OCI-LY1 (cell line): Measurements from ENCODE around the gene SH3BP4.

ENCODE experiments used
- H2AFZ ChIP-seq: fragments of 200-600 bp; sonication (generic), shearing (Covaris generic); 2 replicates; pipeline ENCODE4 v1.6.0; 2014; ENCODE audit warnings: antibody characterized with exemption, mild to moderate bottlenecking, low read length
- H3F3A ChIP-seq: fragments of 200-600 bp; sonication (generic), shearing (Covaris generic); 2 replicates; pipeline ENCODE4 v1.6.0; 2014; ENCODE audit warnings: mild to moderate bottlenecking, antibody characterized with exemption, low read length, moderate library complexity; ENCODE audit not compliant: insufficient read depth
- H3K27ac ChIP-seq: fragments of 200-600 bp; sonication (generic); 2 replicates; pipeline ENCODE4 v1.5.1; 2014; ENCODE audit warnings: low read length, mixed run types, mild to moderate bottlenecking, low read depth; ENCODE audit not compliant: poor library complexity, severe bottlenecking
- H3K27me3 ChIP-seq: fragments of 200-600 bp; sonication (generic); 2 replicates; pipeline ENCODE4 v1.6.0; 2014; ENCODE audit warnings: antibody characterized with exemption, mild to moderate bottlenecking, low read length, moderate library complexity; ENCODE audit not compliant: insufficient read depth
- H3K36me3 ChIP-seq: fragments of 200-600 bp; sonication (generic); 2 replicates; pipeline ENCODE4 v1.6.1; 2014; ENCODE audit warnings: mild to moderate bottlenecking, antibody characterized with exemption, low read length, moderate library complexity, mixed read lengths; ENCODE audit not compliant: insufficient read depth
- H3K4me1 ChIP-seq: fragments of 200-600 bp; sonication (generic); 2 replicates; pipeline ENCODE4 v1.5.1; 2014; ENCODE audit warnings: mild to moderate bottlenecking, low read length, moderate library complexity; ENCODE audit not compliant: insufficient read depth, severe bottlenecking
- H3K4me2 ChIP-seq: fragments of 200-600 bp; sonication (generic), shearing (Covaris generic); 2 replicates; pipeline ENCODE4 v1.6.1; 2014; ENCODE audit warnings: low read length
- H3K4me3 ChIP-seq: fragments of 200-600 bp; sonication (generic); 2 replicates; pipeline ENCODE4 v1.5.1; 2014; ENCODE audit warnings: low read length, low read depth, mild to moderate bottlenecking, mixed read lengths; ENCODE audit not compliant: poor library complexity, severe bottlenecking
- H3K79me2 ChIP-seq: fragments of 200-600 bp; shearing (Covaris generic); 2 replicates; pipeline ENCODE4 v1.6.1; 2016; ENCODE audit warnings: mixed run types, low read length, mixed read lengths; ENCODE audit not compliant: insufficient read depth
- H3K9ac ChIP-seq: fragments of 200-600 bp; sonication (generic), shearing (Covaris generic); 2 replicates; pipeline ENCODE4 v1.6.1; 2014; ENCODE audit warnings: mild to moderate bottlenecking, low read length, mixed read lengths
- H3K9me2 ChIP-seq: fragments of 200-600 bp; sonication (generic), shearing (Covaris generic); 2 replicates; pipeline ENCODE4 v1.6.1; 2014; ENCODE audit warnings: low read depth, mild to moderate bottlenecking, low read length, mixed read lengths
- H3K9me3 ChIP-seq: fragments of 200-600 bp; shearing (Covaris generic); 2 replicates; pipeline ENCODE4 v1.6.1; 2014; ENCODE audit warnings: low read length, mixed read lengths
- H4K20me1 ChIP-seq: fragments of 200-600 bp; sonication (generic), shearing (Covaris generic); 2 replicates; pipeline ENCODE4 v1.6.0; 2016; ENCODE audit warnings: mild to moderate bottlenecking, low read length; ENCODE audit not compliant: insufficient read depth
- CTCF ChIP-seq: fragments of 200-600 bp; sonication (generic), shearing (Covaris generic); IDR thresholded peaks from 2 replicates; pipeline ENCODE4 v1.5.1; 2017; ENCODE audit warnings: mild to moderate bottlenecking, antibody characterized with exemption, low read length, moderate library complexity, mixed read lengths
- EZH2 ChIP-seq: fragments of 200-600 bp; sonication (generic), shearing (Covaris generic); IDR thresholded peaks from 2 replicates; pipeline ENCODE4 v1.8.0; 2017; ENCODE audit warnings: borderline replicate concordance, mixed run types, mild to moderate bottlenecking, antibody characterized with exemption, low read length, moderate library complexity, mixed read lengths

Gene SH3BP4

GRCh38 chr2:234951664-234952269 is at the start of gene SH3BP4:
Gene SH3BP4, plus strand, starts transcription at chr2:234952017. Its CDS starts 82,986 bp downstream, at chr2:235035003.
- no peaks in the 10 kb centered on the region for H3K27me3 ChIP-seq
- no peak within 1 kb of the TSS for H2AFZ ChIP-seq
- H3K27ac ChIP-seq = no peak within 1 kb of the TSS
- H3K9me3 ChIP-seq = no peaks in the 10 kb centered on the region
- H3K9me2 ChIP-seq = no peaks in the 10 kb centered on the region
- H3K4me1 ChIP-seq = no peaks in the 10 kb centered on the region
- no peaks in the 10 kb centered on the region for H3F3A ChIP-seq
- H3K4me3 ChIP-seq = no peak within 1 kb of the TSS
- H3K79me2 ChIP-seq = no peaks in the 10 kb centered on the region
- TF ChIP-seq CTCF (no peak), EZH2 (no peak)
- no peak within 1 kb of the TSS for H3K4me2 ChIP-seq
- H3K9ac ChIP-seq = no peak within 1 kb of the TSS
- no peaks in the 10 kb centered on the region for H3K36me3 ChIP-seq
- no peaks in the 10 kb centered on the region for H4K20me1 ChIP-seq

GRCh38 chr2:234904785-234905184 is 47.0 kb upstream of the SH3BP4 start:
- no peaks in the 10 kb centered on the region for H3F3A ChIP-seq
- no peaks in the 10 kb centered on the region for H3K36me3 ChIP-seq
- H3K79me2 ChIP-seq = no peaks in the 10 kb centered on the region
- H3K4me2 ChIP-seq = no peak overlapping the region
- H2AFZ ChIP-seq = no peak overlapping the region
- H3K27me3 ChIP-seq = no peaks in the 10 kb centered on the region
- no peaks in the 10 kb centered on the region for H3K4me1 ChIP-seq
- TF ChIP-seq CTCF (no peak), EZH2 (no peak)
- no peak overlapping the region for H3K9ac ChIP-seq
- H3K9me2 ChIP-seq = no peaks in the 10 kb centered on the region
- H4K20me1 ChIP-seq = no peaks in the 10 kb centered on the region
- no peak overlapping the region for H3K4me3 ChIP-seq
- H3K9me3 ChIP-seq = no peaks in the 10 kb centered on the region
- no peak overlapping the region for H3K27ac ChIP-seq

- H3K4me1 ChIP-seq = no peaks in the 10 kb centered on the region
- H3K27me3 ChIP-seq = 0 out of 2 replicates have a peak, but pooled peaks cover 5% of the 10 kb centered on the region
- H3K79me2 ChIP-seq = no peaks in the 10 kb centered on the region
- no peaks in the 10 kb centered on the region for H4K20me1 ChIP-seq
- no peaks in the 10 kb centered on the region for H3K9me2 ChIP-seq
- H3K9me3 ChIP-seq = no peaks in the 10 kb centered on the region
- no peak overlapping the region for H2AFZ ChIP-seq
- H3F3A ChIP-seq = no peaks in the 10 kb centered on the region
- no peak overlapping the region for H3K9ac ChIP-seq
- TF ChIP-seq CTCF (no peak), EZH2 (no peak)
- no peak overlapping the region for H3K27ac ChIP-seq
- H3K36me3 ChIP-seq = no peaks in the 10 kb centered on the region
- H3K4me3 ChIP-seq = no peak overlapping the region
- no peak overlapping the region for H3K4me2 ChIP-seq
Observed at GRCh38 chr2:234905547-234906265, 46.1 kb upstream of the SH3BP4 start.
